ENCODE data around the gene STXBP5.

DNA sequence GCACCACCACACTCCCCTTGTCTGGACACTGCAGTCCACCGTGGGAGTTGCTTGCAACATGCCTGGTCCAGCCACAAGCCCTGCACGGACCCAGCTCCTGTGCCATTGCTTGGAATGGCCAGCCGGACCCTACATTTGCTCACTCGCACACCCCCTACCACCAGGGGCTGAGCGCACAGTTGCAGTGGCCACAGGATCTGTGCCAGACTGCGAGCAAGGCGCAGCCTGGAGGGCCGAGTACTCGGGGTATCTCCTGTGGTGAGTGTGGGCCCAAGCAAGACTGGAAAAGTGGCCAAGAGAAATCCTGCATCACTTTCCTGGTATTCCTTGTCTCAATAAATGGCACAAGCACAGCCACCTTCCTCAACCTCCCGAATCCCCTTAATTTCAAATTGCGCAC is 218.9 kb downstream of the STXBP5 start:
- TF ChIP-seq POLR2A (IDR thresholded peaks at IDR 0.05; ENCODE audit: low read length) (no peak), GATA1 (IDR thresholded peaks at IDR 0.05; ENCODE audit: low read depth, low read length) (no peak)
